ENCODE data around the gene LRRC23. TPM values are rescaled to one million over a fixed set of nuclear protein-coding genes. Genes with fewer than 3 reads are reported as not detected.

LRRC23 gene
- total and polyA plus RNA-seq, 9 of the 15 experiments (the other 6 are each of a cell fraction or from before 2014, with no cell fraction given) = 2.2 to 7.0 (median 3.0) TPM

GRCh38 chr12:6867413-6868210 is 37.0 kb upstream of the LRRC23 start, which contains the start of gene TPI1 (continued):
- TF ChIP-seq, protein P1, sequence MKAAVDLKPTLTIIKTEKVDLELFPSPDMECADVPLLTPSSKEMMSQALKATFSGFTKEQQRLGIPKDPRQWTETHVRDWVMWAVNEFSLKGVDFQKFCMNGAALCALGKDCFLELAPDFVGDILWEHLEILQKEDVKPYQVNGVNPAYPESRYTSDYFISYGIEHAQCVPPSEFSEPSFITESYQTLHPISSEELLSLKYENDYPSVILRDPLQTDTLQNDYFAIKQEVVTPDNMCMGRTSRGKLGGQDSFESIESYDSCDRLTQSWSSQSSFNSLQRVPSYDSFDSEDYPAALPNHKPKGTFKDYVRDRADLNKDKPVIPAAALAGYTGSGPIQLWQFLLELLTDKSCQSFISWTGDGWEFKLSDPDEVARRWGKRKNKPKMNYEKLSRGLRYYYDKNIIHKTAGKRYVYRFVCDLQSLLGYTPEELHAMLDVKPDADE (conservative IDR thresholded peaks at IDR 0.05; ENCODE audit: control insufficient read depth, low read depth, low read length) = 0 out of 2 replicates have a peak, but pooled peaks have one; percentile 31
- TF ChIP-seq RBM22 (IDR thresholded peaks at IDR 0.05; ENCODE audit: low read depth, low read length, poor library complexity, severe bottlenecking) (peak; percentile 97), GABPA (tag; conservative IDR thresholded peaks at IDR 0.05; ENCODE audit: low read depth) (peak; percentile 47; the same call in 1 of the 2 replicates), HMG20B (CRISPR knock-in tag; IDR thresholded peaks at IDR 0.05) (no peak), HMGXB4 (CRISPR knock-in tag; IDR thresholded peaks at IDR 0.05) (no peak), SNIP1 (IDR thresholded peaks at IDR 0.05; ENCODE audit: low read depth) (no peak), ETS2 (tag; IDR thresholded peaks at IDR 0.05; ENCODE audit: borderline replicate concordance, poor library complexity, severe bottlenecking) (no peak), PHB (CRISPR knock-in tag; IDR thresholded peaks at IDR 0.05) (0 out of 2 replicates have a peak, but pooled peaks have one; percentile 22), ZNF134 (CRISPR knock-in tag; conservative IDR thresholded peaks at IDR 0.05) (no peak), MEF2A (IDR thresholded peaks at IDR 0.05; ENCODE audit: control insufficient read depth, low read depth, low read length) (no peak), CTBP1 (IDR thresholded peaks at IDR 0.05; ENCODE audit: borderline replicate concordance) (peak; percentile 28; the same call in 1 of the 2 replicates), STAG1 (CRISPR knock-in tag; IDR thresholded peaks at IDR 0.05; ENCODE audit: borderline replicate concordance) (peak; percentile 7; the same call in 1 of the 2 replicates), CREM (IDR thresholded peaks at IDR 0.05; ENCODE audit: low read depth) (peak; percentile 42; the same call in 1 of the 2 replicates), TARDBP (IDR thresholded peaks at IDR 0.05) (no peak), POLR2A (conservative IDR thresholded peaks at IDR 0.05) (peak; percentile 99), PHTF2 (CRISPR knock-in tag; IDR thresholded peaks at IDR 0.05) (peak; percentile 73; the same call in 1 of the 2 replicates), TBP (optimal IDR thresholded peaks at IDR 0.05; ENCODE audit: low read depth, low read length) (peak; percentile 96), SMAD2 (IDR thresholded peaks at IDR 0.05; ENCODE audit: low read depth, low read length) (no peak), POLR2H (tag; IDR thresholded peaks at IDR 0.05; ENCODE audit: low read depth) (peak; percentile 97), TAF7 (tag; IDR thresholded peaks at IDR 0.05) (peak; percentile 71; the same call in 1 of the 2 replicates), ESRRB (CRISPR knock-in tag; IDR thresholded peaks at IDR 0.05; ENCODE audit: borderline replicate concordance) (no peak), ZKSCAN3 (CRISPR knock-in tag; IDR thresholded peaks at IDR 0.05) (no peak), ZNF717 (CRISPR knock-in tag; IDR thresholded peaks at IDR 0.05) (no peak), SLC30A9 (CRISPR knock-in tag; IDR thresholded peaks at IDR 0.05) (no peak), RB1 (IDR thresholded peaks at IDR 0.05; ENCODE audit: low read depth) (no peak; the same call in 1 of the 2 replicates)
- TF ChIP-seq, protein P2, sequence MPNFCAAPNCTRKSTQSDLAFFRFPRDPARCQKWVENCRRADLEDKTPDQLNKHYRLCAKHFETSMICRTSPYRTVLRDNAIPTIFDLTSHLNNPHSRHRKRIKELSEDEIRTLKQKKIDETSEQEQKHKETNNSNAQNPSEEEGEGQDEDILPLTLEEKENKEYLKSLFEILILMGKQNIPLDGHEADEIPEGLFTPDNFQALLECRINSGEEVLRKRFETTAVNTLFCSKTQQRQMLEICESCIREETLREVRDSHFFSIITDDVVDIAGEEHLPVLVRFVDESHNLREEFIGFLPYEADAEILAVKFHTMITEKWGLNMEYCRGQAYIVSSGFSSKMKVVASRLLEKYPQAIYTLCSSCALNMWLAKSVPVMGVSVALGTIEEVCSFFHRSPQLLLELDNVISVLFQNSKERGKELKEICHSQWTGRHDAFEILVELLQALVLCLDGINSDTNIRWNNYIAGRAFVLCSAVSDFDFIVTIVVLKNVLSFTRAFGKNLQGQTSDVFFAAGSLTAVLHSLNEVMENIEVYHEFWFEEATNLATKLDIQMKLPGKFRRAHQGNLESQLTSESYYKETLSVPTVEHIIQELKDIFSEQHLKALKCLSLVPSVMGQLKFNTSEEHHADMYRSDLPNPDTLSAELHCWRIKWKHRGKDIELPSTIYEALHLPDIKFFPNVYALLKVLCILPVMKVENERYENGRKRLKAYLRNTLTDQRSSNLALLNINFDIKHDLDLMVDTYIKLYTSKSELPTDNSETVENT (CRISPR knock-in tag; IDR thresholded peaks at IDR 0.05) = 0 out of 2 replicates have a peak, but pooled peaks have one; percentile 48
